PC-3 (cell line): ENCODE results near the gene ZNF441. TPM values are rescaled to one million over a fixed set of nuclear protein-coding genes. Genes with fewer than 3 reads are reported as not detected.

Experiments
- ATAC-seq: fragments of 200-7000 bp; cut with Tn5 transposase; 2 replicates; pipeline ENCODE4 v1.9.1; 2020; ENCODE audit warnings: mild to moderate bottlenecking, moderate library complexity
- BruUV-seq: library from RNA; stranded (reverse); fragments of 400-500 nt; replicated peaks from 2 replicates; lab custom pipeline; 2021; lab: Mats Ljungman, UMichigan
- CTCF ChIA-PET: fragments of 300-600 bp; sonication (Branson Sonifier 250); formaldehyde crosslinking; loops from one replicate; lab custom pipeline; 2022; ENCODE audit warnings: antibody characterized with exemption; lab: Charles Lee
- POLR2A ChIA-PET: fragments of 300-600 bp; sonication (Branson Sonifier 250); formaldehyde crosslinking; loops from one replicate; lab custom pipeline; 2022; ENCODE audit warnings: antibody characterized with exemption; ENCODE audit not compliant: unreplicated experiment; lab: Charles Lee
- DNase-seq: peaks from one replicate; pipeline ENCODE4 v3.0.0-alpha.2; 2015
- H2AFZ ChIP-seq: fragments of 300-600 bp; sonication (generic); 2 replicates; pipeline ENCODE4 v1.6.0; 2016; ENCODE audit warnings: antibody characterized with exemption, low read length
- H3F3A ChIP-seq: fragments of 300-600 bp; sonication (generic); one replicate; pipeline ENCODE4 v1.6.0; 2017; ENCODE audit warnings: antibody characterized with exemption, low read length, control low read depth, mild to moderate bottlenecking; ENCODE audit not compliant: unreplicated experiment
- H3K27ac ChIP-seq: fragments of 300-600 bp; sonication (generic); 2 replicates; pipeline ENCODE4 v1.5.1; 2016; ENCODE audit warnings: mild to moderate bottlenecking, low read length
- H3K27me3 ChIP-seq: fragments of 300-600 bp; sonication (generic); 2 replicates; pipeline ENCODE4 v1.6.1; 2016; ENCODE audit warnings: low read length, mixed read lengths
- H3K36me3 ChIP-seq: fragments of 300-600 bp; sonication (generic); 2 replicates; pipeline ENCODE4 v1.6.1; 2016; ENCODE audit warnings: low read depth, mixed run types, low read length, mixed read lengths
- H3K4me1 ChIP-seq: fragments of 300-600 bp; sonication (generic); 2 replicates; pipeline ENCODE4 v1.5.1; 2016; ENCODE audit warnings: low read length; ENCODE audit not compliant: insufficient read depth
- H3K4me2 ChIP-seq: fragments of 300-600 bp; sonication (generic); 2 replicates; pipeline ENCODE4 v1.6.0; 2016; ENCODE audit warnings: low read length
- H3K4me3 ChIP-seq: fragments of 300-600 bp; sonication (generic); 2 replicates; pipeline ENCODE4 v1.5.1; 2016; ENCODE audit warnings: mild to moderate bottlenecking, low read length, mixed read lengths
- H3K79me2 ChIP-seq: fragments of 300-600 bp; sonication (generic); 2 replicates; pipeline ENCODE4 v1.6.1; 2017; ENCODE audit warnings: low read length, mixed read lengths
- H3K9ac ChIP-seq: fragments of 300-600 bp; sonication (generic); 2 replicates; pipeline ENCODE4 v1.6.0; 2016; ENCODE audit warnings: mild to moderate bottlenecking, low read length
- H3K9me2 ChIP-seq: fragments of 300-600 bp; sonication (generic); replicated peaks from 2 replicates; pipeline ENCODE4 v1.6.1; 2016; ENCODE audit warnings: mixed run types, low read length, mixed read lengths
- H3K9me3 ChIP-seq: fragments of 300-600 bp; sonication (generic); 2 replicates; pipeline ENCODE4 v1.6.1; 2016; ENCODE audit warnings: low read length, mixed read lengths
- H4K20me1 ChIP-seq: fragments of 300-600 bp; sonication (generic); 2 replicates; pipeline ENCODE4 v1.6.1; 2016; ENCODE audit warnings: low read length, mixed read lengths
- CTCF ChIP-seq: fragments of 300-600 bp; sonication (generic); conservative IDR thresholded peaks from 2 replicates; pipeline ENCODE4 v1.5.1; 2017; ENCODE audit warnings: antibody characterized with exemption, low read depth, mild to moderate bottlenecking, low read length
- EZH2 ChIP-seq: fragments of 300-600 bp; sonication (generic); IDR thresholded peaks from one replicate; pipeline ENCODE4 v1.6.1; 2017; ENCODE audit warnings: antibody characterized with exemption, mild to moderate bottlenecking, low read length; ENCODE audit not compliant: unreplicated experiment
- EZH2phosphoT487 ChIP-seq: fragments of 300-600 bp; sonication (generic); IDR thresholded peaks from 2 replicates; pipeline ENCODE4 v1.6.1; 2018; ENCODE audit warnings: mild to moderate bottlenecking, antibody characterized with exemption, low read length, borderline replicate concordance
- intact Hi-C: fragments of 100-400 bp; cut with micrococcal nuclease; formaldehyde crosslinking; loops from 2 replicates; pipeline ENCODE4 v1.9.0; 2023
- total RNA-seq: library from RNA; depleted of rRNA; stranded (reverse); fragments of >200 nt; gene quantifications from 2 replicates; pipeline ENCODE4 v1.2.3, GENCODE V29; 2014

The ZNF441 gene
- total RNA-seq, 1 experiment from 2014 or later: 6.9 TPM

DNA sequence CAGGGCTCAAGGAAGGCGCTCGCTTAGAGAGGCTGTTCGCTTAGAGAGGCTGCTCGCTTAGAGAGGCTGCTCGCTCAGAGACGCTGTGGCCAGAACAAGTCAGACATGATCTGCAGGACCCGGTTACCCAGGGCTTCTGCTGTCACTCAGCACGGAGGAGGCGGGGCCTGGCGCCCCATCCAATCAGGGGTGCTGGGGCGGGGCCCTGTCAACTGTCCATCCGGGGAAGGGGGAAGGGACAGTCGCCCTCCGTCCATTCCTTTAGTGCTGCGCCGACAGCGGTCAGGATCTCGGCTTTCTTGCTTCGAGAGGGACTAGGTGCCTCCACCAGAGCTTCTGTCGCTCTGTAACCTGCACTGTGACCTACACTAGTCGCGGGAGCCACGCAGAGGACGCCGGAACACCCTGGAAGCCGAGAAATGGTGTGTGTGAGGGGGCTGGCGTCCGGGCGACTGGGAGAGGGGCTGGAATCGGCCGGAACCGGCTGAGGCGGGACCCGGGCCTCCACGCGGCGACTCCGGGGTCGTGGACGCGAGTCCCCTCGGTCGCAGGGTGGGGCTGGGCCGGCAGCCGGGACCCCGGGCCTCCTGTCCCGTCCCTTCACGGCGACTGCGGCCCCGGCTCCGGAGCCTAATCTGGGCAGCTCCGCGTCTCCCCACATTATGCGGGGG lies 47.4 kb downstream of the ZNF441 start, which contains the start of gene ZNF440:
Gene ZNF440, plus strand, starts transcription at position 245 of the 671 bp plus-strand sequence. Its CDS starts 175 bp downstream, at position 420.
- Histone ChIP-seq H3K9me2 (no peaks in the 10 kb centered on the region), H2AFZ (peak within 1 kb of the TSS; percentile 91), H3K4me2 (peak within 1 kb of the TSS; percentile 86), H3K36me3 (peaks cover 24% of the 10 kb centered on the region), H3K4me1 (no peaks in the 10 kb centered on the region; the same call in 1 of the 2 replicates), H3K27me3 (no peaks in the 10 kb centered on the region), H3K27ac (no peak within 1 kb of the TSS), H4K20me1 (no peaks in the 10 kb centered on the region), H3K9ac (peak within 1 kb of the TSS; percentile 62), H3K4me3 (peak within 1 kb of the TSS; percentile 78), H3F3A (no peaks in the 10 kb centered on the region), H3K9me3 (peaks cover 16% of the 10 kb centered on the region; the same call in 1 of the 2 replicates), H3K79me2 (peaks cover 17% of the 10 kb centered on the region)
- ATAC-seq (peak; percentile 99), DNase-seq (peak; percentile 98)
- TF ChIP-seq CTCF (no peak), EZH2 (no peak), EZH2phosphoT487 (no peak)
- ChIA-PET POLR2A (interaction anchor here (0.5 to 0.6 kb wide), 2 partner anchors 17 to 945 kb away, joined by 3 to 5 read pairs; no protein-coding TSS in a partner anchor), CTCF (interaction anchor here (1.8 kb wide), 1 partner anchor 17 kb away, joined by 17 read pairs; no protein-coding TSS in a partner anchor)
- intact Hi-C loops: no loop called here
- BruUV-seq: TSS peak; percentile 64

GRCh38 chr19:11814700-11815035 lies 47.9 kb downstream of the ZNF441 start:
- Histone ChIP-seq H3K9me3 (peaks cover 15% of the 10 kb centered on the region; the same call in 1 of the 2 replicates), H3K79me2 (peaks cover 17% of the 10 kb centered on the region), H3K4me1 (no peaks in the 10 kb centered on the region; the same call in 1 of the 2 replicates), H3K27me3 (no peaks in the 10 kb centered on the region), H3K4me2 (peak overlapping the region; percentile 86), H3K4me3 (peak overlapping the region; percentile 78), H4K20me1 (no peaks in the 10 kb centered on the region), H2AFZ (peak overlapping the region; percentile 91), H3K36me3 (peaks cover 29% of the 10 kb centered on the region), H3F3A (no peaks in the 10 kb centered on the region), H3K9ac (peak overlapping the region; percentile 62), H3K9me2 (no peaks in the 10 kb centered on the region), H3K27ac (no peak overlapping the region)
- peak; percentile 50 for DNase-seq
- ChIA-PET POLR2A (interaction anchor here (0.6 kb wide), 1 partner anchor 17 kb away, joined by 5 read pairs; no protein-coding TSS in a partner anchor), CTCF (interaction anchor here (1.8 kb wide), 1 partner anchor 17 kb away, joined by 17 read pairs; no protein-coding TSS in a partner anchor)
- TF ChIP-seq EZH2phosphoT487 (no peak), CTCF (no peak), EZH2 (no peak)
- TSS peak; percentile 37 for BruUV-seq
- peak; percentile 41 for ATAC-seq
- intact Hi-C loops: no loop called here
